Measurements from ENCODE around the gene DNAJC5G. TPM values are rescaled to one million over a fixed set of nuclear protein-coding genes. Genes with fewer than 3 reads are reported as not detected.

DNAJC5G gene
- total and polyA plus RNA-seq, 2 of the 13 experiments (the other 11 are each of a cell fraction or from before 2014, with no cell fraction given): 0.05 TPM; not detected in 1

DNA sequence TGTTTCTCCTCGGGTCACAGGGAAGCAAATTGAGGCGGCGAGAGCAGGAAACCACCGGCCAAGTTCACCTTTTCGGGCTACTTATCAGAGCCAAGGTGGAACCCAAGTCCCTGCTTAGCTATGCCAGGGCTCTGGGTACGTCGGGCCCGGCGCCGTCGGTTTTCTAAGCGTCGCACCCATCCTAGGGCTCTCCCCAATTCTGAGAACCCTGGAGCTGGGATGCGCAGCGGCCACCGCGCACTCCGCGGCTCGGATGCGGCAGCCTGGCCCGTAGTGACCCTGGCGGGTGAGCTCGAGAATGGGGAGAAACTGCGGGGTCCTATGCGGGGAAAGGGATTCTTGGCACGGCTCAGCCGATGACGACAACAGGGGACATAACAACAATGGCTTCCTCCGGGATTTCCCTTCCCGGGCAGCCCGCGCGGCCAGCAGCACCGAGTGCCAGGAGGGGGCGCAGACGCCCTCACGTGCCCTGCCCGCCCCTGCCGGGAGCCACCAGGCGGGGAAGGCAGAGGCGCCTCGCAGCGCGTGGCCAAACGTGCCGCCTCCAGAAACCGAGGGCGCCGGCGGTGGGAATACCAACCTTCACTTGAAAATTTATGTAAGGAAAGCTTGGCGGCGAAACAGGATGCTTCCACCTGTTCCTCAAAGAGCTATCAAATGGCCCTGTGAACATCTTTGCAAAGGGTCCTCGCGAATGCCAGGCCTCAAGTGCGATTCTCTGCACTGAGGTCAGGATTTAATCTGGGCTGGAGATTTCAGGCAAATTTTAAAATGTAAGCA lies 10.3 kb upstream of the DNAJC5G start (continued):
- no peak for TF ChIP-seq HMGA1 (CRISPR knock-in tag; conservative IDR thresholded peaks at IDR 0.05)
- 0 out of 2 replicates have a peak, but pooled peaks have one; percentile 35 for TF ChIP-seq GZF1 (CRISPR knock-in tag; IDR thresholded peaks at IDR 0.05)
- no peak for TF ChIP-seq ZNF160 (CRISPR knock-in tag; IDR thresholded peaks at IDR 0.05)
- no peak for TF ChIP-seq ZKSCAN1 (IDR thresholded peaks at IDR 0.05; ENCODE audit: low read length)
- no peak for TF ChIP-seq ZNF24 (IDR thresholded peaks at IDR 0.05)
- TF ChIP-seq KDM3A (CRISPR knock-in tag; IDR thresholded peaks at IDR 0.05; ENCODE audit: low read depth): peak; percentile 87; the same call in 1 of the 2 replicates
- TF ChIP-seq CREM (IDR thresholded peaks at IDR 0.05): no peak
- no peak for TF ChIP-seq CREM (CRISPR knock-in tag; IDR thresholded peaks at IDR 0.05)
- TF ChIP-seq JDP2 (CRISPR knock-in tag; IDR thresholded peaks at IDR 0.05; ENCODE audit: borderline replicate concordance): peak; percentile 27; the same call in 1 of the 2 replicates
- TF ChIP-seq FOXC1 (CRISPR knock-in tag; IDR thresholded peaks at IDR 0.05; ENCODE audit: borderline replicate concordance): peak; percentile 74
- TF ChIP-seq, protein P1, sequence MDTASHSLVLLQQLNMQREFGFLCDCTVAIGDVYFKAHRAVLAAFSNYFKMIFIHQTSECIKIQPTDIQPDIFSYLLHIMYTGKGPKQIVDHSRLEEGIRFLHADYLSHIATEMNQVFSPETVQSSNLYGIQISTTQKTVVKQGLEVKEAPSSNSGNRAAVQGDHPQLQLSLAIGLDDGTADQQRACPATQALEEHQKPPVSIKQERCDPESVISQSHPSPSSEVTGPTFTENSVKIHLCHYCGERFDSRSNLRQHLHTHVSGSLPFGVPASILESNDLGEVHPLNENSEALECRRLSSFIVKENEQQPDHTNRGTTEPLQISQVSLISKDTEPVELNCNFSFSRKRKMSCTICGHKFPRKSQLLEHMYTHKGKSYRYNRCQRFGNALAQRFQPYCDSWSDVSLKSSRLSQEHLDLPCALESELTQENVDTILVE (CRISPR knock-in tag; IDR thresholded peaks at IDR 0.05): peak; percentile 68; the same call in 1 of the 2 replicates
- no peak for TF ChIP-seq ZNF652 (CRISPR knock-in tag; IDR thresholded peaks at IDR 0.05; ENCODE audit: borderline replicate concordance, low read depth)
- TF ChIP-seq BORCS8-MEF2B (CRISPR knock-in tag; IDR thresholded peaks at IDR 0.05): peak; percentile 80; the same call in 1 of the 2 replicates
- TF ChIP-seq HNF4G (IDR thresholded peaks at IDR 0.05; ENCODE audit: borderline replicate concordance, low read depth, low read length): no peak
- peak; percentile 66; the same call in 1 of the 2 replicates for TF ChIP-seq HNF4G (CRISPR knock-in tag; IDR thresholded peaks at IDR 0.05; ENCODE audit: borderline replicate concordance, low read depth)
- no peak for TF ChIP-seq ZNF468 (CRISPR knock-in tag; IDR thresholded peaks at IDR 0.05)
- TF ChIP-seq TRIM24 (CRISPR knock-in tag; IDR thresholded peaks at IDR 0.05): no peak
- no peak; the same call in 1 of the 2 replicates for TF ChIP-seq ZNF839 (CRISPR knock-in tag; IDR thresholded peaks at IDR 0.05; ENCODE audit: borderline replicate concordance)
- TF ChIP-seq ZBTB38 (CRISPR knock-in tag; IDR thresholded peaks at IDR 0.05): peak; percentile 61; the same call in 1 of the 2 replicates
- no peak for TF ChIP-seq BRCA1 (CRISPR knock-in tag; IDR thresholded peaks at IDR 0.05)
- no peak for TF ChIP-seq PAF1 (CRISPR knock-in tag; IDR thresholded peaks at IDR 0.05)
- TF ChIP-seq SCMH1 (CRISPR knock-in tag; IDR thresholded peaks at IDR 0.05; ENCODE audit: borderline replicate concordance): no peak
- TF ChIP-seq, protein P2, sequence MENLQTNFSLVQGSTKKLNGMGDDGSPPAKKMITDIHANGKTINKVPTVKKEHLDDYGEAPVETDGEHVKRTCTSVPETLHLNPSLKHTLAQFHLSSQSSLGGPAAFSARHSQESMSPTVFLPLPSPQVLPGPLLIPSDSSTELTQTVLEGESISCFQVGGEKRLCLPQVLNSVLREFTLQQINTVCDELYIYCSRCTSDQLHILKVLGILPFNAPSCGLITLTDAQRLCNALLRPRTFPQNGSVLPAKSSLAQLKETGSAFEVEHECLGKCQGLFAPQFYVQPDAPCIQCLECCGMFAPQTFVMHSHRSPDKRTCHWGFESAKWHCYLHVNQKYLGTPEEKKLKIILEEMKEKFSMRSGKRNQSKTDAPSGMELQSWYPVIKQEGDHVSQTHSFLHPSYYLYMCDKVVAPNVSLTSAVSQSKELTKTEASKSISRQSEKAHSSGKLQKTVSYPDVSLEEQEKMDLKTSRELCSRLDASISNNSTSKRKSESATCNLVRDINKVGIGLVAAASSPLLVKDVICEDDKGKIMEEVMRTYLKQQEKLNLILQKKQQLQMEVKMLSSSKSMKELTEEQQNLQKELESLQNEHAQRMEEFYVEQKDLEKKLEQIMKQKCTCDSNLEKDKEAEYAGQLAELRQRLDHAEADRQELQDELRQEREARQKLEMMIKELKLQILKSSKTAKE (CRISPR knock-in tag; IDR thresholded peaks at IDR 0.05; ENCODE audit: borderline replicate concordance): no peak
- peak; percentile 92 for TF ChIP-seq ZNF616 (CRISPR knock-in tag; IDR thresholded peaks at IDR 0.05; ENCODE audit: low read depth)
- TF ChIP-seq, protein P3, sequence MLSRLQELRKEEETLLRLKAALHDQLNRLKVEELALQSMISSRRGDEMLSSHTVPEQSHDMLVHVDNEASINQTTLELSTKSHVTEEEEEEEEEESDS (CRISPR knock-in tag; IDR thresholded peaks at IDR 0.05; ENCODE audit: borderline replicate concordance): no peak
- no peak for TF ChIP-seq ZNF282 (IDR thresholded peaks at IDR 0.05; ENCODE audit: partially characterized antibody)
- TF ChIP-seq ZNF253 (CRISPR knock-in tag; IDR thresholded peaks at IDR 0.05; ENCODE audit: borderline replicate concordance): peak; percentile 89
- no peak for TF ChIP-seq SIN3B (IDR thresholded peaks at IDR 0.05; ENCODE audit: low read length)
- peak; percentile 96; the same call in 1 of the 2 replicates for TF ChIP-seq NFKB2 (CRISPR knock-in tag; IDR thresholded peaks at IDR 0.05; ENCODE audit: borderline replicate concordance)
- peak; percentile 96 for TF ChIP-seq XRCC5 (optimal IDR thresholded peaks at IDR 0.05; ENCODE audit: low read length)
